Upper lobe of left lung (tissue), 6 donors: ENCODE results near the gene EEF1AKMT1. TPM values are rescaled to one million over a fixed set of nuclear protein-coding genes. Genes with fewer than 3 reads are reported as not detected.

Source experiments
- ATAC-seq, 2 donors: fragments of 200-7000 bp; cut with Tn5 transposase; one replicate each; pipeline ENCODE4 v1.9.1; 2022; ENCODE audit warnings: mild to moderate bottlenecking in 2 of 2, moderate library complexity in 2 of 2; ENCODE audit not compliant: low FRiP score in 2 of 2
- DNase-seq, 2 donors: peaks; one replicate each; pipeline ENCODE4 v3.0.0-alpha.2; 2019 to 2020
- H3K27ac ChIP-seq, 4 donors: fragments of 200-600 bp; sonication (generic); one replicate each; pipeline ENCODE4 v1.5.1; 2016 to 2019
- H3K27me3 ChIP-seq, 4 donors: fragments of 200-600 bp; sonication (generic); one replicate each; pipeline ENCODE4 v1.5.1; 2017 to 2019
- H3K36me3 ChIP-seq, 4 donors: fragments of 200-600 bp; sonication (generic); one replicate each; pipeline ENCODE4 v1.5.1; 2016 to 2019
- H3K4me1 ChIP-seq, 4 donors: fragments of 200-600 bp; sonication (generic); one replicate each; pipeline ENCODE4 v1.5.1; 2018 to 2019
- H3K4me3 ChIP-seq, 4 donors: fragments of 200-600 bp; sonication (generic); one replicate each; pipeline ENCODE4 v1.5.1; 2017 to 2019; ENCODE audit warnings: mild to moderate bottlenecking in 2 of 4, moderate library complexity in 1 of 4
- H3K9me3 ChIP-seq, 4 donors: fragments of 200-600 bp; sonication (generic); one replicate each; pipeline ENCODE4 v1.5.1; 2018 to 2019
- CTCF ChIP-seq, 6 experiments: fragments of 450-650 bp in 4 of 6; fragments of 200-600 bp in 2 of 6; sonication (generic) in 2 of 6; IDR thresholded peaks; one replicate each; pipeline ENCODE4 v1.5.1; 2016 to 2019; ENCODE audit warnings: antibody characterized with exemption in 6 of 6
- EP300 ChIP-seq, 4 donors: sonication (generic); formaldehyde crosslinking; IDR thresholded peaks; one replicate each; pipeline ENCODE4 v1.5.1; 2017; ENCODE audit warnings: antibody characterized with exemption in 4 of 4, control low read depth in 2 of 4
- POLR2A ChIP-seq, 4 donors: fragments of 450-650 bp; IDR thresholded peaks; one replicate each; pipeline ENCODE4 v1.5.1; 2016 to 2017; ENCODE audit warnings: antibody characterized with exemption in 4 of 4, mild to moderate bottlenecking in 2 of 4
- POLR2AphosphoS5 ChIP-seq, 2 donors: sonication (generic); formaldehyde crosslinking; IDR thresholded peaks; one replicate each; pipeline ENCODE4 v1.5.1; 2017; ENCODE audit warnings: antibody characterized with exemption in 2 of 2
- WGBS, 2 donors: methylation state at CpG; one replicate each; pipeline ENCODE4 v1.1.5; 2017 to 2018; 5-methylcytosine and 5-hydroxymethylcytosine counted together
- total RNA-seq, 6 donors: library from RNA; depleted of rRNA in 4 of 6; stranded (reverse); fragments of >200 nt in 4 of 6; gene quantifications; one replicate each; pipeline versions ENCODE4 v1.1.0 to v1.2.1, GENCODE V29; 2016 to 2021
- donor health status: DM: no; HTN: no; CAD: no; lungs with moderate emphysema.
- donor health status: DM: no; HTN: yes; CAD: no; lungs with severe emphysema.

EEF1AKMT1 gene
- total RNA-seq, 6 donors from 2014 or later = 3.1 to 13.8 (median 9.0) TPM

DNA sequence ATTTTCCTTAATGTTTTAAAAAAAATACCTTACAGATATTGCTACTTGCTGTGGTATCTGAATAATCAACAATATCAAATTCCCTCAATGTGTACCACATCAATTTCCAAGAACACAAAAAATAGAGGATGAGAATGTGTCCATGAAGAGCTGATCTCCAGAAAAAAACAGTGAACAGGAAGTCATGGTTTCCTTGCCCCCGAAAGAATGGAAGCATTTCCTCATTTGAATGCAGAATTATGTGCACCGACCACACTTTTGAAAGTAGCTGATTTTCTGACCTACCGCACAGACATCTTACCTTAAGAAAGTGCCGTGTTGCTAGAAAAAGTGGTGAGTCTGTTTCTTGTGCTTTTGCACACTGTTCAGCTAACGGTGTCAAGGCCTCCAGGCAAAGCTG lies 13.4 kb upstream of the EEF1AKMT1 start:
- DNase-seq = no peak
- 74 to 77% methylated on average over 5 of the region's 5 CpGs for WGBS, 2 donors

GRCh38 chr13:20782116-20782708 lies 8.5 kb upstream of the EEF1AKMT1 start:
- no peak for TF ChIP-seq EP300 (IDR thresholded peaks at IDR 0.05)
- TF ChIP-seq POLR2A (IDR thresholded peaks at IDR 0.05) = no peak
- no peak for TF ChIP-seq CTCF (IDR thresholded peaks at IDR 0.05)
- no peak for TF ChIP-seq POLR2AphosphoS5 (IDR thresholded peaks at IDR 0.05)
- Histone ChIP-seq H3K4me1 (no peaks in the 10 kb centered on the region), H3K27me3 (no peaks in the 10 kb centered on the region), H3K4me3 (no peak overlapping the region), H3K36me3 (peaks cover 0 to 44% (median 7%) of the 10 kb centered on the region in 4 donors), H3K9me3 (no peaks in the 10 kb centered on the region), H3K27ac (no peak overlapping the region)
- ATAC-seq (no peak), DNase-seq (no peak)
- 87 to 90% methylated on average over 3 of the region's 3 CpGs for WGBS, 2 donors

More for the DNA sequence above, 13.4 kb upstream of the EEF1AKMT1 start:
- no peaks in the 10 kb centered on the region for H3K9me3 ChIP-seq
- no peak for TF ChIP-seq POLR2A (IDR thresholded peaks at IDR 0.05)
- no peak for TF ChIP-seq POLR2AphosphoS5 (IDR thresholded peaks at IDR 0.05)
- no peak for TF ChIP-seq CTCF (IDR thresholded peaks at IDR 0.05)
- no peak for TF ChIP-seq EP300 (IDR thresholded peaks at IDR 0.05)
- ATAC-seq = no peak
- no peak overlapping the region for H3K27ac ChIP-seq
- no peaks in the 10 kb centered on the region for H3K27me3 ChIP-seq
- H3K4me1 ChIP-seq = peaks cover 0 to 6% (median 1%) of the 10 kb centered on the region in 4 donors
- no peak overlapping the region for H3K4me3 ChIP-seq
- peaks cover 0 to 50% (median 9%) of the 10 kb centered on the region in 4 donors for H3K36me3 ChIP-seq

- no peak for ATAC-seq
- Histone ChIP-seq H3K27me3 (no peaks in the 10 kb centered on the region), H3K36me3 (peaks cover 0 to 34% (median 3%) of the 10 kb centered on the region in 4 donors), H3K4me1 (no peaks in the 10 kb centered on the region), H3K4me3 (no peak overlapping the region), H3K9me3 (no peaks in the 10 kb centered on the region), H3K27ac (no peak overlapping the region)
- TF ChIP-seq POLR2AphosphoS5 (IDR thresholded peaks at IDR 0.05) (no peak), POLR2A (IDR thresholded peaks at IDR 0.05) (no peak), EP300 (IDR thresholded peaks at IDR 0.05) (no peak), CTCF (IDR thresholded peaks at IDR 0.05) (no peak)
- 78 to 91% methylated on average over 1 of the region's 1 CpG for WGBS, 2 donors
- no peak for DNase-seq
Observed at GRCh38 chr13:20780317-20780716, 6.6 kb upstream of the EEF1AKMT1 start.

- Histone ChIP-seq H3K4me3 (no peak overlapping the region), H3K36me3 (peaks cover 0 to 27% (median 0%) of the 10 kb centered on the region in 4 donors), H3K9me3 (no peaks in the 10 kb centered on the region), H3K27me3 (no peaks in the 10 kb centered on the region), H3K4me1 (no peaks in the 10 kb centered on the region), H3K27ac (no peak overlapping the region)
- 90 to 92% methylated on average over 7 of the region's 7 CpGs for WGBS, 2 donors
- TF ChIP-seq CTCF (IDR thresholded peaks at IDR 0.05) (no peak), POLR2A (IDR thresholded peaks at IDR 0.05) (no peak), POLR2AphosphoS5 (IDR thresholded peaks at IDR 0.05) (no peak), EP300 (IDR thresholded peaks at IDR 0.05) (no peak)
- no peak for ATAC-seq
- DNase-seq = no peak
Observed at GRCh38 chr13:20779405-20779804, 5.6 kb upstream of the EEF1AKMT1 start.

DNA sequence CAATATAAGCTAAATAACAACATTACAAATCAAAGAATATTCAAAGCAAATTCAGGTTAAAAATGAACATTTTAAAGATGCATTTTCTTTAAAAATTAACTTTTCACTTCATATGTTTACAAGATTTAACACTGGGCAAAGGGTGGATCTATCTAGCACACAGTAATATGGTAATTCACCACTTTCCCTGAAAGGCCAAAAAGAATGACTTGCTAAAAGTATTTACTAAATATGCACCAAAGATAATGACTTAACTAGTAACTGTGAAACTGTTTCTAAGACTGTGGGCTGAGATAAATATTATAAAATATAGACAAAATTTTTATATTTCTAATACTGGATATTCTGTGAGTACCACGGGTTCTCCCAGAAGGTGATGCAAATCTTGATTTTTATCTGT lies 4.5 kb upstream of the EEF1AKMT1 start:
- Histone ChIP-seq H3K4me3 (no peak overlapping the region), H3K9me3 (no peaks in the 10 kb centered on the region), H3K36me3 (peaks cover 0 to 20% (median 0%) of the 10 kb centered on the region in 4 donors), H3K4me1 (peaks cover 0 to 6% (median 0%) of the 10 kb centered on the region in 4 donors), H3K27me3 (no peaks in the 10 kb centered on the region), H3K27ac (no peak overlapping the region)
- no peak for ATAC-seq
- TF ChIP-seq CTCF (IDR thresholded peaks at IDR 0.05) (no peak), EP300 (IDR thresholded peaks at IDR 0.05) (no peak), POLR2AphosphoS5 (IDR thresholded peaks at IDR 0.05) (no peak), POLR2A (IDR thresholded peaks at IDR 0.05) (no peak)
- WGBS, 2 donors = 88 to 95% methylated on average over 1 of the region's 1 CpG
- no peak for DNase-seq
